Measurements from ENCODE around the gene WASF1.

DNA sequence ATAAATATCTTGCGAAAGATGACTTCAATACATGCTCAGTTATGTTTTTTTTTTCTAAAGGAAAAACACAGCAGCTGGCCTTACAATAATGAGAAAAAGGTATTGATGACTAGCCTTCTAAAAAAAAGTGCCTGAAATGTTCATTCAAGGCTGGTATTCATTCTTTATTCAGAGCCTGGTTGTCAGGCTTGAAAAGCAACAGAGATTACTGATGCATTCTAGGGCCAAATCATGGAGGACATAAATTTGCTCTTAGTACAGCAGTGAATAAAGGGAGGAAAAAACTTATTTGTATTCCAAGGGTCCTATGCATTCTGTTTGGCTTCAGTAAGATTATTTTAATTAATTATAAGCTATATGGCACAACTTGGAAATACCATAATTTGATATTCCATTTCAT lies 83.5 kb downstream of the WASF1 start:
- TF ChIP-seq, protein P1, sequence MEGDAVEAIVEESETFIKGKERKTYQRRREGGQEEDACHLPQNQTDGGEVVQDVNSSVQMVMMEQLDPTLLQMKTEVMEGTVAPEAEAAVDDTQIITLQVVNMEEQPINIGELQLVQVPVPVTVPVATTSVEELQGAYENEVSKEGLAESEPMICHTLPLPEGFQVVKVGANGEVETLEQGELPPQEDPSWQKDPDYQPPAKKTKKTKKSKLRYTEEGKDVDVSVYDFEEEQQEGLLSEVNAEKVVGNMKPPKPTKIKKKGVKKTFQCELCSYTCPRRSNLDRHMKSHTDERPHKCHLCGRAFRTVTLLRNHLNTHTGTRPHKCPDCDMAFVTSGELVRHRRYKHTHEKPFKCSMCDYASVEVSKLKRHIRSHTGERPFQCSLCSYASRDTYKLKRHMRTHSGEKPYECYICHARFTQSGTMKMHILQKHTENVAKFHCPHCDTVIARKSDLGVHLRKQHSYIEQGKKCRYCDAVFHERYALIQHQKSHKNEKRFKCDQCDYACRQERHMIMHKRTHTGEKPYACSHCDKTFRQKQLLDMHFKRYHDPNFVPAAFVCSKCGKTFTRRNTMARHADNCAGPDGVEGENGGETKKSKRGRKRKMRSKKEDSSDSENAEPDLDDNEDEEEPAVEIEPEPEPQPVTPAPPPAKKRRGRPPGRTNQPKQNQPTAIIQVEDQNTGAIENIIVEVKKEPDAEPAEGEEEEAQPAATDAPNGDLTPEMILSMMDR (conservative IDR thresholded peaks at IDR 0.05; ENCODE audit: low read length), result no peak
- TF ChIP-seq EZH2phosphoT487 (IDR thresholded peaks at IDR 0.05; ENCODE audit: borderline replicate concordance), result no peak
